Tibial nerve (tissue), 4 donors: ENCODE data around the gene CAMK1D.

Experiments used
- CTCF ChIP-seq, 5 experiments: fragments of 200-600 bp in 3 of 5; fragments of 450-650 bp in 2 of 5; sonication (generic) in 3 of 5; IDR thresholded peaks; one replicate each; pipeline ENCODE4 v1.5.1; 2016 to 2019; ENCODE audit warnings: antibody characterized with exemption in 5 of 5, mild to moderate bottlenecking in 3 of 5, moderate library complexity in 2 of 5
- EP300 ChIP-seq, 2 donors: sonication (generic); formaldehyde crosslinking; IDR thresholded peaks; one replicate each; pipeline ENCODE4 v1.6.1; 2017; ENCODE audit warnings: antibody characterized with exemption in 2 of 2, mild to moderate bottlenecking in 1 of 2
- POLR2A ChIP-seq, 2 donors: fragments of 450-650 bp; IDR thresholded peaks; one replicate each; pipeline ENCODE4 v1.6.1; 2017; ENCODE audit warnings: antibody characterized with exemption in 2 of 2, mild to moderate bottlenecking in 2 of 2, moderate library complexity in 2 of 2

- TF ChIP-seq CTCF (IDR thresholded peaks at IDR 0.05), result no peak
- no peak for TF ChIP-seq EP300 (IDR thresholded peaks at IDR 0.05)
- no peak for TF ChIP-seq POLR2A (IDR thresholded peaks at IDR 0.05)
Measured at GRCh38 chr10:12463459-12463838, 114.1 kb downstream of the CAMK1D start.
